Endothelial cell of umbilical vein (primary cell): ENCODE results near the gene TMEM140.

Experiments used
- EZH2 ChIP-seq: IDR thresholded peaks from 2 replicates; pipeline ENCODE4 v1.6.1; 2012; ENCODE audit warnings: borderline replicate concordance, low read depth, mild to moderate bottlenecking, moderate library complexity, low read length, inconsistent platforms; ENCODE audit not compliant: severe bottlenecking
- FOS ChIP-seq: IDR thresholded peaks from 2 replicates; pipeline ENCODE4 v1.6.1; 2011; ENCODE audit warnings: mild to moderate bottlenecking, low read length, moderate library complexity, borderline replicate concordance; ENCODE audit not compliant: insufficient read depth
- MAX ChIP-seq: IDR thresholded peaks from 2 replicates; pipeline ENCODE4 v1.6.1; 2011; ENCODE audit not compliant: insufficient read depth, insufficient read length
- POLR2A ChIP-seq: IDR thresholded peaks from 2 replicates; pipeline ENCODE4 v1.6.1; 2012; ENCODE audit warnings: low read depth, mild to moderate bottlenecking, control low read depth, low read length
- POLR2AphosphoS5 ChIP-seq: IDR thresholded peaks from 2 replicates; pipeline ENCODE4 v1.6.1; 2012; ENCODE audit warnings: low read depth, mild to moderate bottlenecking, control low read depth, low read length, moderate library complexity; ENCODE audit not compliant: insufficient read depth
- TF ChIP-seq, protein P1 (sequence below), 2 donors: IDR thresholded peaks; 1 replicate in 1 of 2; 2 replicates in 1 of 2; pipeline ENCODE4 v1.5.1; 2011; ENCODE audit warnings: low read length in 2 of 2, mild to moderate bottlenecking in 2 of 2, moderate library complexity in 2 of 2, control low read depth in 1 of 2, inconsistent platforms in 1 of 2, low read depth in 1 of 2; ENCODE audit not compliant: insufficient read depth in 1 of 2; ENCODE audit errors: extremely low read depth in 1 of 2

GRCh38 chr7:135188298-135188984 lies 40.6 kb downstream of the TMEM140 start:
- TF ChIP-seq, protein P1, sequence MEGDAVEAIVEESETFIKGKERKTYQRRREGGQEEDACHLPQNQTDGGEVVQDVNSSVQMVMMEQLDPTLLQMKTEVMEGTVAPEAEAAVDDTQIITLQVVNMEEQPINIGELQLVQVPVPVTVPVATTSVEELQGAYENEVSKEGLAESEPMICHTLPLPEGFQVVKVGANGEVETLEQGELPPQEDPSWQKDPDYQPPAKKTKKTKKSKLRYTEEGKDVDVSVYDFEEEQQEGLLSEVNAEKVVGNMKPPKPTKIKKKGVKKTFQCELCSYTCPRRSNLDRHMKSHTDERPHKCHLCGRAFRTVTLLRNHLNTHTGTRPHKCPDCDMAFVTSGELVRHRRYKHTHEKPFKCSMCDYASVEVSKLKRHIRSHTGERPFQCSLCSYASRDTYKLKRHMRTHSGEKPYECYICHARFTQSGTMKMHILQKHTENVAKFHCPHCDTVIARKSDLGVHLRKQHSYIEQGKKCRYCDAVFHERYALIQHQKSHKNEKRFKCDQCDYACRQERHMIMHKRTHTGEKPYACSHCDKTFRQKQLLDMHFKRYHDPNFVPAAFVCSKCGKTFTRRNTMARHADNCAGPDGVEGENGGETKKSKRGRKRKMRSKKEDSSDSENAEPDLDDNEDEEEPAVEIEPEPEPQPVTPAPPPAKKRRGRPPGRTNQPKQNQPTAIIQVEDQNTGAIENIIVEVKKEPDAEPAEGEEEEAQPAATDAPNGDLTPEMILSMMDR (IDR thresholded peaks at IDR 0.05; ENCODE audit: extremely low read depth in 1 of 2, insufficient read depth in 1 of 2, low read depth in 1 of 2, low read length in 2 of 2), result no peak
- no peak for TF ChIP-seq FOS
- no peak for TF ChIP-seq EZH2
- no peak for TF ChIP-seq POLR2AphosphoS5
- TF ChIP-seq POLR2A, result no peak
- TF ChIP-seq MAX, result no peak
